Hematopoietic multipotent progenitor cell treated with erythropoietin and hydrocortisone succinate and interleukin-3 and kit ligand, for 17 days (in vitro differentiated cells): ENCODE measurements around the gene PTPRN2.
"Not testable (repeated sequence)": the region's sequence is repeated elsewhere in the genome, so short reads cannot be mapped to it uniquely, and the experiment has no call there.

Experiments
- DNase-seq: peaks from one replicate; pipeline ENCODE4 v3.0.0-alpha.2; 2015; ENCODE audit warnings: low spot score

PTPRN2 gene

DNA sequence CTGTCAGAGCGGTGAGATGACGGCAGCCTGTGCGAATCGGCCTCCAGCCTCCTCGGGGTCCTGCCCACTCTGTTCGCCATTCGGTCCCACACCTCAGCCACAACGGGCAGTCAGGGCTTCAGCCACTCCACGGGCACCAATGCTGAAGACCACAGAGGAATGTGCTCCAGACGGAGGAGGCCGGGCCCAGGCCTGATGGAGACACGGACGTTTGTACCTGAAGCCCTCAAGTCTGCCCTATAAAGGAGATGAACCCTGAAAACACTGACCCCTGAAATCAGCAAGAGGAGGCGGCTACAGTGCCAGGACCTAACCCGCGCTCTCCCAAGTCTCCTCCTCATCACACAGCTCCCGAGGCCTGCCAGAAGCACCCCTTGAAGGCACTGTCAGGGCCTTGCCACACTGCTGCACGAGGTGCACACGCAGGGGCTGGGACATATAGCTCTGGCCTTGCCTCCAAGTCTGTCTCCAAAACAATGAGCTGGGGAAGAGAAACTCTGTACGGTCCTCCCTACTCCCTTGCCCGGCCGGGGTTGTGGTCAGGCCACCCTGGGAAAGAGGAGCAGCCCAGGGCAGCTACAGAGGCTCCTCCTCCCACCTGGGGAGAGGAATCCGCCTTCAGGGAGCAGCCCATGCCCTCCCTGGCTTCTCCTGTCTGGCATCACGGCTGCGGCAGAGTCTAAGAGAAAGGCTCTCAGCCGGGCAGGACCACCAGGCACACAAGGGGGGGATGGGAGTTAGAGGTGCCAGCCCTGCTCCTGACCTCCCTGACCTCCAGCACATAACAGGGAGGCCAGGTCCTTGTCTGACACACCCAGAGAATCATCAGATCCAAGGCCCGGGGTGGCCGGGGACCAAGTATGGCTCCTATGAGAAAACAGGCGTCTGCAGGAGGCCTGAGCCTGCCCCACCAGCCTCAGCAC, 310.1 kb downstream of the PTPRN2 start:
- no peak for DNase-seq

DNA sequence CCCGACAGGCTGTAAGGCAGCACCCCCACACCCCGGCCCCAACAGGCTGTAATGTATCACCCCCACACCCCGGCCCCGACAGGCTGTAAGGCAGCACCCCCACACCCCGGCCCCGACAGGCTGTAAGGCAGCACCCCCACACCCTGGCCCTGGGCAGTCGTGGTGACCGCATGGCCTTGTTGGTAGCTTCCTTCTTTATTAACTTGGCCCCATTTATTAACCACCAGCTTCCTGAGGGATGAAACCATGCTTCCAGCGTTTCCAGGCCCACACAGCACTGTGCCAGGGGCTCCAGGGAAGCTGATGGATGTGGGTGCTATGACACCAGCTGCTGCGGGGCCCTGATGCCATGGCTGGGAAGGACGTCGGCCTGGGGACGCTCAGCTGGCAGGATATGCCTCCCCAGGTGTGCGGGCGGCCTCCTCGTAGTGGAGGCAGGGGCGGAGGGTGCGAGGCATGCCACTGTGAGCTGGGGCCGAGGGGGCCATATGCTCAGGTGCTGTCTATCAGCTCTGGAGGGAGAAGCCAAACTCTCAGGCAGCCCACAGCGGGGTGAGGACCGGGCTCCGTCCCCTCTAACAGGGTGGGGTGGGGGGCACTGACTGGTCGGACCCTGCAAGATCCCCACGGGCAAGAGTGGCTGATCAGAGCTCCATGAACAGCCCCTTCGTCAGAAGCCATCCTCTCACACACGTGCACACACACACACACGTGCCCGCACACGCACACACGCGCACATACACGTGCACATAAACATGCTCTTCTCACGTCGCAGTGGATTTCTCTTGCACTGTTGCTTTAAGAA, 311.0 kb downstream of the PTPRN2 start:
- DNase-seq: no peak

DNA sequence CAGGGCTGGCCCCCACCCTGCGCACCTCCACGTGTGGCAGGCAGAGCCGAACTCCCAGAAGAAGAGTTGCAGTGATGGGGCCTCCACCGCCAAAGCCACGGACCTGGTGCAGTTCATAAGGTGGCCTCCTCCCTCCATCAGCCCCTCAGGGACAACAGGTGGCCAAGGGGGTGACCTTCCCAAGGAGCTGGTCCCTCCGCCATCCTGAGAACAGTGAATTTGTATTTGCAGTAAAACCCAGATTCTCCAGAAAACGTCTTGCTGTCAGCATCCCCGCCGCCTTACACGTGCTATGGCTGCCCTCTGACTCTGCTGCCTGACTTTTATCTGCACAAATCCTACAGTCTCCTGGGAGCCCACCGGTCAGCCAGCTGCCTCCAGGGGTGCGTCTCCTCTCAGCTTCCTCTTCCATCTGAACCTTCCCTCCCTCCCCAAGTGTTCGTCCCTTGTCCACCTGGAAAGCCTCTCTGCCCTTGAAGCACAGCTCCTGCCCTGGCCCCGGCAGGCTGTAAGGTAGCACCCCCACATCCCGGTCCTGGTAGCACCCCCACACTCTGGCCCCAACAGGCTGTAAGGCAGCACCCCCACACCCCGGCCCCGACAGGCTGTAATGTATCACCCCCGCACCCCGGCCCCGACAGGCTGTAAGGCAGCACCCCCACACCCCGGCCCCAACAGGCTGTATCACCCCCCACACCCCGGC, 311.8 kb downstream of the PTPRN2 start:
- no peak for DNase-seq

GRCh38 chr7:158274996-158275395, 312.6 kb downstream of the PTPRN2 start:
- DNase-seq: no peak

DNA sequence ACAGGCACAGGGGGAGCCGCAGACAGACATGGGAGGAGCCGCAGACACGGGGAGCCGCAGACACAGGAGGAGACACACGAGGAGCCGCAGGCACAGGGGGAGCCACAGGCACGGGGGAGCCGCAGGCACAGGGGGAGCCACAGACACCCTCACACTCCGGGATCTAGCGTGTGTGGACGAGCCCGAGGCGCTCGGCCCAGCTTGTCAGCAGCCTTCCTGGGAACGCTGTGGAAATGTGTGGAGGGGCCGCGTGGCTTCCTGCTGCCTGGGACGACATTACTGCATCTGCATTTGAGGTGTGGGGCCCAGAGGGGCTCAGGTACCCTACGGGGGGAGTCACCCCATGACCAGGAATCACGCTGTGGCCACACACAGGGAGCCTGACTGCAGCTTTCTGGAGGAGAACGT, 313.2 kb downstream of the PTPRN2 start:
- DNase-seq: no peak

DNA sequence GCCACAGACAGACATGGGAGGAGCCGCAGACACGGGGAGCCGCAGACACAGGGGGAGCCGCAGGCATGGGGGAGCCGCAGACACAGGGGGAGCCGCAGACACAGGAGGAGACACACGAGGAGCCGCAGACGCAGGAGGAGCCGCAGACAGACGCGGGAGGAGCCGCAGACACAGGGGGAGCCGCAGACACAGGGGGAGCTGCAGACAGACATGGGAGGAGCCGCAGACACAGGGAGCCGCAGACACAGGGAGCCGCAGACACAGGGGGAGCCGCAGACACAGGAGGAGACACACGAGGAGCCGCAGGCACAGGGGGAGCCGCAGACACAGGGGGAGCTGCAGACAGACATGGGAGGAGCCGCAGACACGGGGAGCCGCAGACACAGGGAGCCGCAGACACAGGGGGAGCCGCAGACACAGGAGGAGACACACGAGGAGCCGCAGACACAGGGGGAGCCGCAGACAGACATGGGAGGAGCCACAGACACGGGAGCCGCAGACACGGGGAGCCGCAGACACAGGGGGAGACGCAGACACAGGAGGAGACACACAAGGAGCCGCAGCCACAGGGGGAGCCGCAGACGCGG, 313.8 kb downstream of the PTPRN2 start:
- DNase-seq: not testable (repeated sequence)

DNA sequence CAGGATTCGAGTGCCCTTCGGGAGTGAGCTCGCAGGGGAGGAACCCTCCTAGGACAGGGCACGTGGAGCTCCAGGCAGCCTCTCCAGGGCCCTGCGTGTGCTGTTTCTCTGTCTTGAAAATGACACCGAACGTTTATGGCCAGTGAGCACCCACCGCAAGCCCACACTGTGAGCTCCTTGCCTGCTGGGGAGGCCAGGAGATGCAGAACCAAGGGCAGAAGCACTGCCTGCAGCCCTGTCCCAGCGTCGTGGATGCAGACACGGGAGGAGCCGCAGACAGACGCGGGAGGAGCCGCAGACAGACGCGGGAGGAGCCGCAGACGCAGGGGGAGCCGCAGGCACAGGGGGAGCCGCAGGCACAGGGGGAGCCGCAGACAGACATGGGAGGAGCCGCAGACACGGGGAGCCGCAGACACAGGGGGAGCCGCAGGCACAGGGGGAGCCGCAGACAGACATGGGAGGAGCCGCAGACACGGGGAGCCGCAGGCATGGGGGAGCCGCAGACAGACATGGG, 314.4 kb downstream of the PTPRN2 start:
- DNase-seq: no peak

GRCh38 chr7:158272509-158273137, 315.0 kb downstream of the PTPRN2 start:
- no peak for DNase-seq

GRCh38 chr7:158272091-158272490, 315.5 kb downstream of the PTPRN2 start:
- DNase-seq: no peak

- DNase-seq: no peak
Observed at GRCh38 chr7:158271646-158272045, 316.0 kb downstream of the PTPRN2 start.

DNA sequence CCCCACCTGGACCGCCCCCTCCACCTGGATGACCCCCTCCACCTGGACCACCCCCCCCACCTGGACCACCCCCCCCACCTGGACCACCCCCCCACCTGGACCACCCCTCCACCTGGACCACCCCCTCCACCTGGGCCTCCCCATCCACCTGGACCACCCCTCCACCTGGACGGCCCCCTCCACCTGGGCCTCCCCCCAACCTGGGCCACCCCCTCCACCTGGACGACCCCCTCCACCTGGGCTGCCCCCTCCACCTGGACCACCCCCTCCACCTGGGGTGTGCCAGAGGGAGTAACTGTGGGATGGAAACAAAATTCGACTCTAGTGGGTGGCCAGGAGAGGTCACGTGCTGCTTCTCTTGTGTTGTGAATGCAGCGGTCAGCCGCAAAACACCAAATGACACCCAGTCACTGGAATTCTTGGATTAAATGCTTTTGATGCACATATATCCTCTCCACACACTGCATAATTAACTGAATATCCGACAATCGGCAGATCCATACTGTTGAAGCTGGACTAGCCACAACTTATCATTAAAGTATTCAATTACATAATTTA, 316.7 kb downstream of the PTPRN2 start:
- no peak for DNase-seq

DNA sequence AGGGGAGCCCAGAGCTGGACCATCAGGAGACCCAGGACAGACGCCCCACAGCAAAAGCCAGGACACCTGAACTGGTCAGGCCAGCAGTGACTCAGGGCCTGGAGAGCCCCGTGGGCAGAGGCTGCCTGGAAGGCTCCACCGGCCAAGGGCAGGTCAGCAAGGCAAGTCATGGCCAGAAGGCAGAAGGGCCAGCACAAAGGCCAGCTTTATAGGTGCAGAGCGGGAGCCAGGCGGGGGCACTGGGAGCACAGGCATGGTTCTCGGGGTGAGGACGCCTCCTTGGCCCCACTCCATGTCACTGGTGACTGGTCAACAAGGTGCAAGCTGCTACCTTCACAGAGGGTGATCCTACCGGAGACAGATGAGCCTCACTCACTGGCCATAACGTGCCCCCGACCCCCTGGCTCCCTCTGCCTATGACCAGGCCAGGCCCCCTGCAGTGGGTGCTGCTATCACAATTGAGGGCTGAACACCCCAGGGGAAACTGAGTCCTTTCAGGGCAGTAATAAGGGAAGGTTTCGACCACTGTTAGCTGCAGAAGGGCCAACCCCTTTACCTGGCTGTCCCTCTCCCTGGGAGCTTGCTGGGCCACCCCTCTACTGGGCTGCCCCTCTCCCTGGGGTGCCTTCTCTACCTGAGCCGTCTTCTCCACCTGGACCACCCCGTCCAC, 317.4 kb downstream of the PTPRN2 start:
- DNase-seq: no peak

DNA sequence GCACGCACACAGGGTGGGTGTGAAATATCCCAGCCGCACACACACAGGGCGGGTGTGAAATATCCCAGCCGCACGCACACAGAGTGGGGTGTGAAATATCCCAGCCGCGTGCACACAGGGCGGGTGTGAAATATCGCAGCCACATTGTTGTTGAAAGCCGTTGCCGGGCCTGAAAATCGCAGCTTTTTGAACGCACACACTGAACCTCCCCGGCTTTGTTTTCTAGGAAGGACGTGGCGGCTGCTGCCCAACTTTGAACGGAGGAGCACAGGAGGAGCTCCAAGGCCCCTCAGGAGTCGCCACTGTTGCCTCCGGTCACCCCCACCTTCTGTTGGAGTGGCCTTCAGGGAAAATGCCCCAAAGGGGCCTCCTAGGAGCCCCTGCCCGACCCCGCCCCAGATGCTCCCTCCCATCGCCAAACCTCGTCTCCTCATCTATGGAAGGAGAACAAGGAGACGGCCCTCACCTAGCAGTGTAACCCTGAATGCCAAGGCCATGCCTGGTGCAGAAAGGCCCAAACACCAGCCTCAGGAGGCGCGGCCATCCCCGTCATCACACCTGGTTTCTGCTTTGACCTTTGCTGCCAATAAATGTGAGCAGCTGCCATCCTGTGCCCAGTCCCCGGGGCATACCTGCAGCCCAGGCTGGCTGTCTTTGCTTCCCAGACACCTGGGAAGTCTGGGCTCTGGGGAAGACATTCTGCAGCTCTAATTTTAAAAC, 318.6 kb downstream of the PTPRN2 start:
- DNase-seq: no peak

GRCh38 chr7:158267742-158268435, 319.7 kb downstream of the PTPRN2 start:
- no peak for DNase-seq

DNA sequence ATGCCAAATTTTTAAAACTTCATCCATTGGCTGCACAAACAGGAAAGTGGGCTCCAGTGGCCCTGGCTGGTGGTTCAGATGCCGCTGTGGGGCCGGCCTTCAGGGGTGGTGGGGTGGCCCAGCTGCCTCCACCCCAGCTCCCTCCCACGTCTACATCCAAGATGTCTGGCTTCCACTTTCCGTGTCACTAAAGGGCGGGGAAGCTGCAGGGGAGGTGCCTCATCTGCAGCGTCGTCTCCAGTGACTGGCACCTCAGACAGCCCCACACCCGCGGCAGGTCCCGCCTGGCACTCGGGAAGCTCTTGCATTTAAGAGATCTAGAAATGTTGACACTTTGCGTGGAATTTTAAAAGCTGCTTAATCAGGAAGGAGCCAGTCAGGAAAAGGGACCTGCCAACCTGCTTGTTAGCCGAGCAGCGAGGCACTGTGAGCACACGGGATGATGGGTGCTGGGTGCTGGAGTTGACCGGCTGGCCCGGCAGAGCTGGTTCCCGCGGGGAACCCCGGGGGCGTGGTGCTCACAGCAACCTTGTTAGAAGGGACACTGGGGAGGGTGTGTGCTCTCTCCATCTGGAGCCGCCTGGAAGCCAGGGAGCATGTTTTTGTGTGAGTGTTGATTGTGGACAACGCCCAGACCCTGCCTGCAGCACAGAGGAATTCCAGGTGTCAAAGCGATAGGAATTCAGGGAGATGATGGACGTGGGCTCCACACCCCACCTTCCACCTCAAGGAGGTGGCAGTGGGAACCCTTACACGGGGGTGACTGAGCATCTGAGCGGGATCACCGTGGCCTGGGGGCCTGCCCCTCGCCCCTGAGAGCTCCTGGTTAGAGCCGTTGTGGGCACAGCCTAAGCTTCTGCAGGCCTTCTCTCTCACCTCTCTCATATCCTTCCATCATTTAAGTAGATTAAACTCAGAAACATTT, 320.5 kb downstream of the PTPRN2 start:
- no peak for DNase-seq

GRCh38 chr7:158266426-158266816, 321.2 kb downstream of the PTPRN2 start:
- DNase-seq: no peak

- no peak for DNase-seq
Observed at GRCh38 chr7:158265743-158266080, 321.9 kb downstream of the PTPRN2 start.
